IMR-90 (cell line): ENCODE results near the gene RNF38. TPM values are rescaled to one million over a fixed set of nuclear protein-coding genes. Genes with fewer than 3 reads are reported as not detected.

Source experiments
- ATAC-seq: fragments of 200-7000 bp; cut with Tn5 transposase; 2 replicates; pipeline ENCODE4 v1.9.1; 2020; ENCODE audit warnings: low read depth, mild to moderate bottlenecking, moderate library complexity
- BruUV-seq: library from RNA; stranded (reverse); fragments of 400-500 nt; replicated peaks from 2 replicates; lab custom pipeline; 2021; lab: Mats Ljungman, UMichigan
- CTCF ChIA-PET: fragments of 300-600 bp; formaldehyde crosslinking; extraction: SDS; loops from one replicate; lab custom pipeline; 2021; ENCODE audit warnings: antibody characterized with exemption; lab: Yijun Ruan, JAX
- POLR2A ChIA-PET: fragments of 300-600 bp; sonication (Branson Sonifier 250); formaldehyde crosslinking; loops from one replicate; lab custom pipeline; 2022; ENCODE audit warnings: antibody characterized with exemption; ENCODE audit not compliant: unreplicated experiment; lab: Charles Lee
- DNase-seq: peaks from one replicate; pipeline ENCODE4 v3.0.0; 2013
- H2AFZ ChIP-seq: replicated peaks from 2 replicates; pipeline ENCODE3; 2013; ENCODE audit warnings: low read length, mild to moderate bottlenecking; ENCODE audit not compliant: poor library complexity
- H2AK5ac ChIP-seq: 2 replicates; pipeline ENCODE4 v1.6.1; 2013; ENCODE audit warnings: low read depth, low read length, inconsistent platforms
- H2AK9ac ChIP-seq: replicated peaks from 2 replicates; pipeline ENCODE3; 2013; ENCODE audit warnings: mild to moderate bottlenecking, low read depth, low read length, moderate library complexity; ENCODE audit not compliant: poor library complexity
- H2BK120ac ChIP-seq: 2 replicates; pipeline ENCODE4 v1.6.1; 2013; ENCODE audit warnings: low read depth, low read length, inconsistent platforms
- H2BK15ac ChIP-seq: 3 replicates; pipeline ENCODE4 v1.6.1; 2013; ENCODE audit warnings: low read depth, low read length, inconsistent platforms
- H2BK20ac ChIP-seq: 2 replicates; pipeline ENCODE4 v1.6.1; 2013; ENCODE audit warnings: low read depth, mild to moderate bottlenecking, inconsistent platforms, low read length, moderate library complexity
- H2BK5ac ChIP-seq: 2 replicates; pipeline ENCODE4 v1.6.1; 2013; ENCODE audit warnings: mild to moderate bottlenecking, low read depth, low read length, inconsistent platforms; ENCODE audit not compliant: poor library complexity, severe bottlenecking
- H3K14ac ChIP-seq: replicated peaks from 2 replicates; pipeline ENCODE4 v1.6.1; 2013; ENCODE audit warnings: low read depth, low read length, inconsistent platforms
- H3K18ac ChIP-seq: 2 replicates; pipeline ENCODE4 v1.6.1; 2013; ENCODE audit warnings: low read depth, low read length, control low read depth
- H3K23ac ChIP-seq: 2 replicates; pipeline ENCODE4 v1.6.1; 2013; ENCODE audit warnings: low read depth, low read length, inconsistent platforms
- H3K27ac ChIP-seq: 2 replicates; pipeline ENCODE4 v1.5.1; 2013; ENCODE audit warnings: mild to moderate bottlenecking, control low read depth, low read length; ENCODE audit not compliant: insufficient read depth
- H3K27me3 ChIP-seq: 2 replicates; pipeline ENCODE4 v1.6.1; 2013; ENCODE audit warnings: low read length; ENCODE audit not compliant: control insufficient read depth, insufficient read depth
- H3K36me3 ChIP-seq: 2 replicates; pipeline ENCODE4 v1.6.1; 2013; ENCODE audit warnings: low read length, mixed read lengths; ENCODE audit not compliant: control insufficient read depth, insufficient read depth
- H3K4ac ChIP-seq: 2 replicates; pipeline ENCODE4 v1.6.1; 2013; ENCODE audit warnings: low read depth, low read length, inconsistent platforms
- H3K4me1 ChIP-seq: 2 replicates; pipeline ENCODE4 v1.6.1; 2013; ENCODE audit warnings: low read length, mixed read lengths; ENCODE audit not compliant: control insufficient read depth, insufficient read depth
- H3K4me2 ChIP-seq: 2 replicates; pipeline ENCODE4 v1.6.1; 2013; ENCODE audit warnings: low read depth, mild to moderate bottlenecking, control low read depth, low read length, moderate library complexity
- H3K4me3 ChIP-seq: 2 replicates; pipeline ENCODE4 v1.5.1; 2013; ENCODE audit warnings: low read depth, mild to moderate bottlenecking, control low read depth, low read length, moderate library complexity; ENCODE audit not compliant: insufficient read depth
- H3K56ac ChIP-seq: 2 replicates; pipeline ENCODE4 v1.6.1; 2013; ENCODE audit warnings: low read length, inconsistent platforms; ENCODE audit not compliant: insufficient read depth; ENCODE audit errors: extremely low read depth
- H3K79me1 ChIP-seq, 2 experiments: 2 replicates each; pipeline ENCODE4 v1.6.1; 2013; ENCODE audit warnings: low read length in 2 of 2, inconsistent platforms in 1 of 2, low read depth in 1 of 2
- H3K9ac ChIP-seq: 2 replicates; pipeline ENCODE4 v1.6.1; 2013; ENCODE audit warnings: low read depth, low read length, control low read depth
- H3K9me1 ChIP-seq: 2 replicates; pipeline ENCODE4 v1.6.1; 2013; ENCODE audit warnings: low read length, inconsistent platforms; ENCODE audit not compliant: insufficient read depth
- H3K9me3 ChIP-seq: 2 replicates; pipeline ENCODE4 v1.6.1; 2013; ENCODE audit warnings: low read length; ENCODE audit not compliant: control insufficient read depth, insufficient read depth
- H4K20me1 ChIP-seq: 2 replicates; pipeline ENCODE4 v1.6.1; 2013; ENCODE audit warnings: low read length, inconsistent platforms; ENCODE audit not compliant: insufficient read depth
- H4K5ac ChIP-seq: 2 replicates; pipeline ENCODE4 v1.6.1; 2013; ENCODE audit warnings: mild to moderate bottlenecking, low read depth, low read length, control low read depth
- H4K8ac ChIP-seq, 2 experiments: 2 replicates each; pipeline ENCODE4 v1.6.1; 2013; ENCODE audit warnings: low read depth in 2 of 2, low read length in 2 of 2, control low read depth in 1 of 2, inconsistent platforms in 1 of 2
- H4K91ac ChIP-seq: 2 replicates; pipeline ENCODE4 v1.6.1; 2013; ENCODE audit warnings: low read depth, low read length, inconsistent platforms; ENCODE audit not compliant: insufficient read depth
- BHLHE40 ChIP-seq: fragments of 150-350 bp; IDR thresholded peaks from 2 replicates; pipeline ENCODE4 v1.6.1; 2016; ENCODE audit warnings: mild to moderate bottlenecking, low read depth, low read length
- CEBPB ChIP-seq: IDR thresholded peaks from 2 replicates; pipeline ENCODE4 v1.6.1; 2012; ENCODE audit warnings: low read depth, low read length, improper control_type of control experiment
- CHD1 ChIP-seq: IDR thresholded peaks from 2 replicates; pipeline ENCODE4 v1.6.1; 2012; ENCODE audit warnings: low read depth, low read length, improper control_type of control experiment
- ELK1 ChIP-seq: fragments of 150-350 bp; IDR thresholded peaks from 2 replicates; pipeline ENCODE4 v1.6.1; 2016; ENCODE audit warnings: low read depth, mild to moderate bottlenecking, low read length, moderate library complexity, borderline replicate concordance
- FOS ChIP-seq: fragments of 150-350 bp; IDR thresholded peaks from 2 replicates; pipeline ENCODE4 v1.6.1; 2016; ENCODE audit warnings: low read depth, low read length
- MAZ ChIP-seq: IDR thresholded peaks from 2 replicates; pipeline ENCODE4 v1.6.1; 2012; ENCODE audit warnings: low read depth, mild to moderate bottlenecking, low read length, improper control_type of control experiment, moderate library complexity, borderline replicate concordance
- NFE2L2 ChIP-seq: fragments of 150-350 bp; IDR thresholded peaks from 2 replicates; pipeline ENCODE4 v1.6.1; 2016; ENCODE audit warnings: low read depth, mild to moderate bottlenecking, low read length
- RAD21 ChIP-seq: IDR thresholded peaks from 2 replicates; pipeline ENCODE4 v1.6.1; 2012; ENCODE audit warnings: low read length, improper control_type of control experiment
- RCOR1 ChIP-seq: IDR thresholded peaks from 2 replicates; pipeline ENCODE4 v1.6.1; 2012; ENCODE audit warnings: mild to moderate bottlenecking, low read length, improper control_type of control experiment; ENCODE audit not compliant: insufficient replicate concordance
- USF2 ChIP-seq: fragments of 150-350 bp; IDR thresholded peaks from 2 replicates; pipeline ENCODE4 v1.6.1; 2017; ENCODE audit warnings: mild to moderate bottlenecking, antibody characterized with exemption, low read length, low read depth
- WGBS, 2 experiments: methylation state at CpG; one replicate each; pipeline versions ENCODE4 v1.1.5 to v1.1.7; 2013; ENCODE audit warnings: missing lambda C conversion rate in 2 of 2; ENCODE audit not compliant: insufficient read length in 1 of 2; ENCODE audit errors: extremely low coverage in 2 of 2; 5-methylcytosine and 5-hydroxymethylcytosine counted together
- dilution Hi-C: fragments of 300-500 bp; cut with HindIII; formaldehyde crosslinking; loops from one replicate; pipeline ENCODE4 v1.14.3; 2018; ENCODE audit warnings: low sequenced_read_pairs; ENCODE audit not compliant: unreplicated experiment
- in situ Hi-C: fragments of 300-500 bp; cut with MboI; formaldehyde crosslinking; loops from 3 replicates; pipeline ENCODE4 v1.14.3; 2019; ENCODE audit warnings: low sequenced_read_pairs, inconsistent platforms, mixed read lengths
- intact Hi-C: fragments of 100-400 bp; cut with micrococcal nuclease; formaldehyde crosslinking; loops from 2 replicates; pipeline ENCODE4 v1.10.0; 2022
- polyA plus RNA-seq, 3 experiments: library from polyadenylated mRNA; depleted of rRNA; stranded (reverse); fragments of >200 nt; gene quantifications; 2 replicates each; pipeline ENCODE4 v1.2.3, GENCODE V29; 2012; ENCODE audit warnings: low replicate concordance in 1 of 3
- total RNA-seq: library from RNA; depleted of rRNA; stranded (reverse); fragments of >200 nt; gene quantifications from 2 replicates; pipeline ENCODE4 v1.2.3, GENCODE V29; 2012

Gene RNF38
- total and polyA plus RNA-seq, 2 of the 4 experiments (the other 2 are of a cell fraction): 8.8 to 11.2 TPM

- Histone ChIP-seq H3K18ac (no peak overlapping the region), H3K9me1 (no peaks in the 10 kb centered on the region), H3K27ac (no peak overlapping the region), H3K56ac (no peak overlapping the region), H3K9ac (no peak overlapping the region), H2BK5ac (no peak overlapping the region), H2AFZ (no peak overlapping the region), H3K23ac (no peak overlapping the region), H3K4me1 (peaks cover 2% of the 10 kb centered on the region; the same call in 1 of the 2 replicates), H3K27me3 (no peaks in the 10 kb centered on the region), H4K8ac (no peak overlapping the region), H3K9me3 (peaks cover 2% of the 10 kb centered on the region; the same call in 1 of the 2 replicates), H3K4me2 (no peak overlapping the region), H2BK15ac (no peak overlapping the region), H4K91ac (no peak overlapping the region), H4K5ac (no peak overlapping the region), H4K20me1 (peaks cover 17% of the 10 kb centered on the region; the same call in 1 of the 2 replicates), H3K4me3 (no peak overlapping the region), H3K4ac (no peak overlapping the region), H3K36me3 (no peaks in the 10 kb centered on the region), H2AK9ac (no peak overlapping the region), H3K14ac (no peak overlapping the region), H2BK120ac (no peak overlapping the region), H2AK5ac (no peak overlapping the region), H2BK20ac (no peak overlapping the region), H3K79me1 (peaks cover 22 to 51% of the 10 kb centered on the region in 2 experiments; a peak in 3 of 4 replicates)
- WGBS, 2 experiments: no CpG with 5 or more reads among the region's 2 CpGs
- ATAC-seq (no peak), DNase-seq (no peak)
- intact Hi-C loops (no loop called here), dilution Hi-C loops (no loop called here), in situ Hi-C loops (no loop called here)
- CTCF ChIA-PET: interaction anchor here (0.6 to 2.2 kb wide), 3 partner anchors 37 to 596 kb away, joined by 3 to 9 read pairs (median 4); no protein-coding TSS in a partner anchor
- no TSS peak for BruUV-seq
- POLR2A ChIA-PET: no interaction called here
- TF ChIP-seq USF2: no peak
- no peak for TF ChIP-seq RCOR1
- no peak for TF ChIP-seq NFE2L2
- no peak for TF ChIP-seq MAZ
- TF ChIP-seq ELK1: no peak
- TF ChIP-seq CHD1: no peak
- no peak for TF ChIP-seq RAD21
- TF ChIP-seq CEBPB: no peak
- TF ChIP-seq BHLHE40: no peak
- TF ChIP-seq FOS: no peak
Observed at GRCh38 chr9:36444203-36444602, 44.1 kb upstream of the RNF38 start.
